CD8-positive, alpha-beta memory T cell (primary cell): ENCODE data around the gene TSPAN15. TPM values are rescaled to one million over a fixed set of nuclear protein-coding genes. Genes with fewer than 3 reads are reported as not detected.

ENCODE experiments used
- CTCF ChIA-PET: fragments of 350-600 bp; sonication (Branson Sonifier 250); formaldehyde crosslinking; loops from one replicate; lab custom pipeline; 2021; ENCODE audit warnings: antibody characterized with exemption; lab: Charles Lee
- POLR2A ChIA-PET: fragments of 350-600 bp; sonication (Branson Sonifier 250); formaldehyde crosslinking; loops from one replicate; lab custom pipeline; 2021; ENCODE audit warnings: antibody characterized with exemption; lab: Charles Lee
- DNase-seq, 5 donors: peaks; one replicate each; pipeline versions ENCODE4 v3.0.0 to v3.0.0-alpha.2; 2020 to 2022; ENCODE audit warnings: mixed read lengths in 1 of 5
- H3K27ac ChIP-seq: one replicate; pipeline ENCODE4 v1.7.0; 2013; ENCODE audit warnings: low read depth, mild to moderate bottlenecking, low read length, moderate library complexity
- H3K27me3 ChIP-seq: 2 replicates; pipeline ENCODE4 v1.7.0; 2013; ENCODE audit warnings: low read length, mild to moderate bottlenecking; ENCODE audit not compliant: insufficient read depth, poor library complexity, severe bottlenecking
- H3K36me3 ChIP-seq: 2 replicates; pipeline ENCODE4 v1.7.0; 2013; ENCODE audit warnings: mild to moderate bottlenecking, low read length, moderate library complexity; ENCODE audit not compliant: insufficient read depth
- H3K4me1 ChIP-seq: 2 replicates; pipeline ENCODE4 v1.7.0; 2013; ENCODE audit warnings: mild to moderate bottlenecking, low read length, moderate library complexity; ENCODE audit not compliant: insufficient read depth
- H3K4me3 ChIP-seq: 2 replicates; pipeline ENCODE4 v1.7.0; 2013; ENCODE audit warnings: mild to moderate bottlenecking, low read length
- H3K9me3 ChIP-seq: 2 replicates; pipeline ENCODE4 v1.7.0; 2013; ENCODE audit warnings: mild to moderate bottlenecking, low read length
- H3K27ac Mint-ChIP-seq, 8 donors: one replicate each; pipeline ENCODE4 v1.8.0; 2020 to 2021; ENCODE audit warnings: mixed read lengths in 8 of 8, mild to moderate bottlenecking in 6 of 8, inconsistent platforms in 3 of 8, moderate library complexity in 3 of 8
- H3K27me3 Mint-ChIP-seq, 2 donors: one replicate each; pipeline ENCODE4 v1.8.0; 2020 to 2021; ENCODE audit warnings: mixed read lengths in 2 of 2, mild to moderate bottlenecking in 1 of 2, moderate library complexity in 1 of 2
- H3K36me3 Mint-ChIP-seq, 3 donors: one replicate each; pipeline ENCODE4 v1.8.0; 2020 to 2021; ENCODE audit warnings: mixed read lengths in 3 of 3, inconsistent platforms in 1 of 3, mild to moderate bottlenecking in 1 of 3
- H3K4me1 Mint-ChIP-seq, 3 donors: one replicate each; pipeline ENCODE4 v1.8.0; 2020 to 2021; ENCODE audit warnings: mixed read lengths in 3 of 3, inconsistent platforms in 1 of 3, mild to moderate bottlenecking in 1 of 3
- H3K4me3 Mint-ChIP-seq, 7 donors: one replicate each; pipeline ENCODE4 v1.8.0; 2020 to 2021; ENCODE audit warnings: mixed read lengths in 7 of 7, mild to moderate bottlenecking in 6 of 7, moderate library complexity in 4 of 7, inconsistent platforms in 2 of 7
- H3K9me3 Mint-ChIP-seq, 5 donors: one replicate each; pipeline ENCODE4 v1.8.0; 2020 to 2022; ENCODE audit warnings: mixed read lengths in 5 of 5, mild to moderate bottlenecking in 3 of 5, moderate library complexity in 2 of 5, inconsistent platforms in 1 of 5
- polyA plus RNA-seq: library from polyadenylated mRNA; unstranded; fragments of 300-500 nt; fragmentation: Illumina TruSeq; gene quantifications from one replicate; pipeline ENCODE4 v1.2.3, GENCODE V29; 2021
- total RNA-seq, 2 experiments: library from RNA; stranded (reverse); gene quantifications; one replicate each; pipeline ENCODE4 v1.2.3, GENCODE V29; 2021

Gene TSPAN15
- total and polyA plus RNA-seq, 3 experiments from 2014 or later = 1.4 to 20.2 (median 2.4) TPM

DNA sequence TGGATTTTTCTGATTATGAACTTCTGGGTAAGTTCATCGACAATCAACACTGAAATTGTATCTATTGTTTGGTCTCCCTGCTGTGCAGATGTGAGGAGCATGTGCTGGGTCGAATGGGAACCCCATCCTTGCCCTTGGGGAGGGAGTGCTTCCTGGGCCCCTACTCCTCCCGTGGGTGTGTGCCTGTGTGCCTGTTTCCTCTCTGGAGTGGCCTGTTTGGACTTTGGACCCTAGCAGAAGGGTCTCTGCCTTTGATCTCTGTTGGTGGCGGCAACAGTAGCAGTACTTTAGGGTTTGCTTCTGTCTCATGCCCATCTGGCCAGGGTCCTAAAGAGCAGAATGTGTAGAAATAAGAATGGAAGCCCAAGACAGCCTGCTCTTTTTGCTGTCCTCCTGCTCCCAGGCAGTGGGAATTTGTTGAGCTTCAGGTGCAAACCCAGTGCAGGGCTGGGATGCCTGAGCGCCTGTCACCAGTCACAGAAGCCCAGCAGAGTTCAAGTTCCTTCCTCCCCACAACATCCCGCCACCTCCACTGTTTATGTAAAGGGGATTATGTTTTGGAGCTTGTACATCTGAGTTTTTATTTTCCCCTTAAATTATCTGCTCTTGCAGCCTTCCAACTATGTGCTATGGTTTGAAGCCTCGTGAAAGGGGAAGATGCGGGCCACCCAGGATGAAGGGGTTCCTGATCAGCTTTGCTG lies 33.1 kb upstream of the TSPAN15 start:
- no peak for DNase-seq
- Histone ChIP-seq H3K36me3 (no peaks in the 10 kb centered on the region), H3K27ac (no peak overlapping the region), H3K27me3 (no peaks in the 10 kb centered on the region), H3K4me3 (no peak overlapping the region), H3K4me1 (peaks cover 5% of the 10 kb centered on the region), H3K9me3 (no peaks in the 10 kb centered on the region)
- H3K36me3 Mint-ChIP-seq = no peaks in the 10 kb centered on the region
- ChIA-PET CTCF (interaction anchor here (3.6 kb wide), 1 partner anchor 11 kb away, joined by 13 read pairs; no protein-coding TSS in a partner anchor), POLR2A (no interaction called here)
- H3K4me3 Mint-ChIP-seq = no peak overlapping the region
- H3K4me1 Mint-ChIP-seq = peaks cover 0 to 6% (median 4%) of the 10 kb centered on the region in 3 donors
- H3K9me3 Mint-ChIP-seq = peaks cover 0 to 2% (median 0%) of the 10 kb centered on the region in 5 donors
- peaks cover 0 to 7% of the 10 kb centered on the region in 2 donors for H3K27me3 Mint-ChIP-seq
- no peak overlapping the region for H3K27ac Mint-ChIP-seq

DNA sequence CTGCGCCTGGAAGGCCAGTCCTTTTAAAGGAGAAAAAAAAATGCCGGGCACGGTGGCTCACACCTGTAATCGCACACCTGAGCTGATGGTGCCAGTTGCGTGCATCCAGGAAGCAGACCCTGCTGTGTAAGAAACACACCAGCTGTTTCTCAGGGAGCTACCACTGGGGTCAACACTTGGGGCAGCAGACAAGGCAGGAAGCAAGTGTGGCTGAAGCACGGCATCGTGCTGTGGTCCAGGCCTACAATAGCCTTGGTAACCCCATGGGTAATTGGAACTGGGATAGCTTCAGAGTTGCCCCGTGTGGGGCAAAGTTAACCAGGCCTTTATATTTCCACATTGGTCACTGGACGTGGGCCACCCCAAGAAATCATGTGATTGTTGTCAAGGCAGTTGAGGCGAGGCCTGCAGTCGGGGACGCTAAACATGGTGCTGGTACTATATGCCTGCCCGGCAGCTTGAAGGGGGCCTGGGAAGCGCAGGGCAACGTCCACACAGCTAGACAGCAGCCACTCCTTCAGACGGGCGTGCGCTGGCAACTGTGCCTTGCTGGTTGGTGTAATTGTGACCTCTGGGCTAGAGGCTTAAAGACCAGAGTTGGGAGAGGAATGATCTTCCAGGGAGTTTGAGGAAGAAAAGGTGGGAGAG lies 32.0 kb upstream of the TSPAN15 start:
- Histone ChIP-seq H3K27ac (no peak overlapping the region), H3K36me3 (no peaks in the 10 kb centered on the region), H3K4me3 (no peak overlapping the region), H3K4me1 (peaks cover 13% of the 10 kb centered on the region), H3K27me3 (no peaks in the 10 kb centered on the region), H3K9me3 (no peaks in the 10 kb centered on the region)
- POLR2A ChIA-PET = interaction anchor here (0.5 kb wide), 1 partner anchor 25 kb away, joined by 3 read pairs; no protein-coding TSS in a partner anchor
- Mint-ChIP-seq H3K4me1 (peaks cover 7 to 15% (median 10%) of the 10 kb centered on the region in 3 donors), H3K9me3 (peaks cover 0 to 2% (median 0%) of the 10 kb centered on the region in 5 donors), H3K4me3 (no peak overlapping the region), H3K27ac (peak overlapping the region in 1 of 8 donors; percentile 28), H3K27me3 (peaks cover 0 to 7% of the 10 kb centered on the region in 2 donors), H3K36me3 (no peaks in the 10 kb centered on the region)
- DNase-seq = no peak
- CTCF ChIA-PET = interaction anchor here (1.8 to 3.6 kb wide), 2 partner anchors 8 to 12 kb away, joined by 7 to 13 read pairs; no protein-coding TSS in a partner anchor

DNA sequence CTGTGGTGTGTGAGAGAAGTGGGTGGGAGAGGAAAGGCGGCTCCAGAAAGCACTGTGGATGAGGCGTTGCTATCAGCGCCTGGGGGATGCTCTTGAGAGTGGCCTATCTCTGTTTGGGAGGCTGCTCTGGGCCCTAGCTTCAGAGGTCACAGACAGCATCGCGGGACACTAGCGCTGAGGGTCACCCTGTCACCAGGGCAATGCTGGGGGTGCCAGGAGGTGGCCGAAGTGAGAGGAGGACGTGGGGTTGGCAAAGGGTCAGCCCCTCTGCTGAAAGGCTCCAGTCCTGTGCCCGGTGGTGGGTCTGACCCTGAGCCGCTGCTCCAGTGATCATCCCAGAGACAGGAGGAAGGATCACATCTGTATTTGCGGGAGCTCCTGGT lies 31.5 kb upstream of the TSPAN15 start:
- Histone ChIP-seq H3K4me3 (no peak overlapping the region), H3K27me3 (no peaks in the 10 kb centered on the region), H3K4me1 (peaks cover 19% of the 10 kb centered on the region), H3K36me3 (no peaks in the 10 kb centered on the region), H3K9me3 (no peaks in the 10 kb centered on the region), H3K27ac (no peak overlapping the region)
- H3K9me3 Mint-ChIP-seq = peaks cover 0 to 2% (median 0%) of the 10 kb centered on the region in 5 donors
- ChIA-PET POLR2A (interaction anchor here (0.5 kb wide), 1 partner anchor 25 kb away, joined by 3 read pairs; no protein-coding TSS in a partner anchor), CTCF (interaction anchor here (1.8 to 3.6 kb wide), 2 partner anchors 9 to 12 kb away, joined by 7 to 13 read pairs; no protein-coding TSS in a partner anchor)
- H3K36me3 Mint-ChIP-seq = no peaks in the 10 kb centered on the region
- peaks cover 12 to 19% (median 12%) of the 10 kb centered on the region in 3 donors for H3K4me1 Mint-ChIP-seq
- DNase-seq = no peak
- no peak overlapping the region for H3K4me3 Mint-ChIP-seq
- peak overlapping the region in 1 of 8 donors; percentile 28 for H3K27ac Mint-ChIP-seq
- peaks cover 0 to 7% of the 10 kb centered on the region in 2 donors for H3K27me3 Mint-ChIP-seq

DNA sequence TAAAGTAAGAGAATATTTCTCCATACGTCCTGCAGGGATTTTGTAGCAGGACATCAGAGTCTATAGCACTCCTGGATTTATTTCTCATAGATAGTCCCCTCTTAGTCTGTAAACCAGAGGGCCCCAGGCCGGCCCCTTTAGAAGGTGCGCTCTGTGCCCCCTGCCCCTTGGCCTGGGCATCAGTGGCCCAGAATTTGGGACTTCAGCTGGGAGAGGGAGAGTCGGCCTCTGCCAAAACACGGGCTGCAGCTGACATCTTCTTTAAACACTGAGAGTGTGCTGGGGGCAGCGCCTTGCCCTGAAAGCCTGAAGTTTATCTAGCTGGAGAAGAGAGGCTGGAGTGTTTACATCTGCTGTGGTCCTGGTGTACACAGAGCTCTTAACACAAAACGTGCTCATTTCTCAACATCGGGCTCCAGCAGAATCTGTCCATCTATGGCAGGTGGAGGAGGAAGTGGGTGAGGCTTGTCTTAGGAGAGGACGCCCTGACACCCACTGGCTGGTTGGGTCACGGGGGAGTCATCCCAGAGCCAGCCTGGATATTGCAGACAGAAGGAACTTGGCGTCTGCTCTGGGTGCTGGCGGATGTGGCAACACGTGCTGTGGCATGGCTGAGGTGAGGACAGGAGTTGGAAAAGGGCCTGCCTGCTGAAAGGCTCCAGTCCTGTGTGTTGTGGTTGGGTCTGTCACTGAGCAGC lies 29.5 kb upstream of the TSPAN15 start:
- H3K4me1 Mint-ChIP-seq = peaks cover 32 to 39% (median 33%) of the 10 kb centered on the region in 3 donors
- H3K36me3 ChIP-seq = no peaks in the 10 kb centered on the region
- H3K27me3 ChIP-seq = no peaks in the 10 kb centered on the region
- H3K9me3 Mint-ChIP-seq = peaks cover 0 to 2% (median 0%) of the 10 kb centered on the region in 5 donors
- H3K9me3 ChIP-seq = no peaks in the 10 kb centered on the region
- no peaks in the 10 kb centered on the region for H3K36me3 Mint-ChIP-seq
- H3K27ac ChIP-seq = no peak overlapping the region
- H3K4me1 ChIP-seq = peaks cover 39% of the 10 kb centered on the region
- DNase-seq = no peak
- H3K4me3 ChIP-seq = no peak overlapping the region
- H3K4me3 Mint-ChIP-seq = no peak overlapping the region
- ChIA-PET POLR2A (no interaction called here), CTCF (interaction anchor here (1.0 to 1.5 kb wide), 2 partner anchors 86 to 93 kb away, joined by 3 to 4 read pairs; no protein-coding TSS in a partner anchor)
- peak overlapping the region in 2 of 8 donors; percentile 9 to 67 for H3K27ac Mint-ChIP-seq
- peaks cover 0 to 5% of the 10 kb centered on the region in 2 donors for H3K27me3 Mint-ChIP-seq

DNA sequence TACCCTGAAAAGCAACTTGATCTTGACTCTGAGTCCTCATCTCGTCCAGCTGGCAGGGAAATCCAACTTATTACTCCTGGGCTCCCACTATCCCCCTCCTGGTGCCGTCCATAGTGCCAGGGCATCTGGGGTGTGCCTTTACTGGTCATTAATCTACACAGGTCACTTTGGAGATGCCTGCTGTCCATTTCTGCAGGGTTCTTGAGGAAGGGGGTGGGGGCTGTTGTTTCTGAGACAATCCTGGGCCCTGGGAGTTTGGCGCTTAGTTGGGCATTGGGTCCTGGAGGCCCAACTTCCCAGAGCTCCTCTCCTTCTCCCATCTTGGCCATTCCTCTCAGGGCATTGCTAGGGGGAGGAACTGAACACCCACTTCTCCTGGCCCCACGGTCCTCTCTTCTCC lies 28.6 kb upstream of the TSPAN15 start:
- Mint-ChIP-seq H3K36me3 (no peaks in the 10 kb centered on the region), H3K4me3 (no peak overlapping the region), H3K27me3 (peaks cover 0 to 5% of the 10 kb centered on the region in 2 donors), H3K9me3 (peaks cover 0 to 2% (median 0%) of the 10 kb centered on the region in 5 donors), H3K27ac (no peak overlapping the region), H3K4me1 (peaks cover 39 to 46% (median 41%) of the 10 kb centered on the region in 3 donors)
- H3K4me1 ChIP-seq = peaks cover 40% of the 10 kb centered on the region
- H3K27ac ChIP-seq = no peak overlapping the region
- H3K9me3 ChIP-seq = no peaks in the 10 kb centered on the region
- H3K36me3 ChIP-seq = no peaks in the 10 kb centered on the region
- H3K4me3 ChIP-seq = no peak overlapping the region
- ChIA-PET CTCF (interaction anchor here (1.5 kb wide), 1 partner anchor 85 kb away, joined by 4 read pairs; no protein-coding TSS in a partner anchor), POLR2A (no interaction called here)
- no peaks in the 10 kb centered on the region for H3K27me3 ChIP-seq
- no peak for DNase-seq

DNA sequence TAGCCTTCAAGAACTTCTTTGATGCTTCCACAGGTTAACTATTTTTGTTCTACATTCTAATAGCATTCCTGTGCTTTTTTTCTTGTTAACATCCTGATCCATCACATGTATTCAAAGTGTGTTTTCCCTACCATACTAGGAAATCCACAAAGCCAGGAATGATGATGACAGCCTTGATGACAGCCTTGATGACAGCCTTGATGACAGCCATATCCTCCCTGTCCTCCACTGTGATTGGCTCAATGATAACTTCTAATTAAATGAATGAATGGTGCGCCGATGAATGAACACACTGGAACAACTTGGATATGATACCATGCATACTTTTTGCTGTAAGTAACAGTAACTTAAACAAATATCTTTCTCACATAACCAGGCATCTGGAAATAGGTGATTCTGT lies 26.2 kb upstream of the TSPAN15 start:
- no peak overlapping the region for H3K4me3 Mint-ChIP-seq
- no peaks in the 10 kb centered on the region for H3K9me3 Mint-ChIP-seq
- no peaks in the 10 kb centered on the region for H3K27me3 ChIP-seq
- peak overlapping the region in 6 of 8 donors; percentile 15 to 92 (median 76) for H3K27ac Mint-ChIP-seq
- ChIA-PET POLR2A (no interaction called here), CTCF (interaction anchor here (0.7 to 2.9 kb wide), 3 partner anchors 8 to 82 kb away, joined by 3 to 12 read pairs (median 3); no protein-coding TSS in a partner anchor)
- peaks cover 0 to 5% of the 10 kb centered on the region in 2 donors for H3K27me3 Mint-ChIP-seq
- H3K36me3 Mint-ChIP-seq = no peaks in the 10 kb centered on the region
- peaks cover 40% of the 10 kb centered on the region for H3K4me1 ChIP-seq
- peaks cover 46 to 55% (median 51%) of the 10 kb centered on the region in 3 donors for H3K4me1 Mint-ChIP-seq
- no peak overlapping the region for H3K4me3 ChIP-seq
- H3K27ac ChIP-seq = no peak overlapping the region
- H3K36me3 ChIP-seq = no peaks in the 10 kb centered on the region
- no peaks in the 10 kb centered on the region for H3K9me3 ChIP-seq
- DNase-seq = no peak

DNA sequence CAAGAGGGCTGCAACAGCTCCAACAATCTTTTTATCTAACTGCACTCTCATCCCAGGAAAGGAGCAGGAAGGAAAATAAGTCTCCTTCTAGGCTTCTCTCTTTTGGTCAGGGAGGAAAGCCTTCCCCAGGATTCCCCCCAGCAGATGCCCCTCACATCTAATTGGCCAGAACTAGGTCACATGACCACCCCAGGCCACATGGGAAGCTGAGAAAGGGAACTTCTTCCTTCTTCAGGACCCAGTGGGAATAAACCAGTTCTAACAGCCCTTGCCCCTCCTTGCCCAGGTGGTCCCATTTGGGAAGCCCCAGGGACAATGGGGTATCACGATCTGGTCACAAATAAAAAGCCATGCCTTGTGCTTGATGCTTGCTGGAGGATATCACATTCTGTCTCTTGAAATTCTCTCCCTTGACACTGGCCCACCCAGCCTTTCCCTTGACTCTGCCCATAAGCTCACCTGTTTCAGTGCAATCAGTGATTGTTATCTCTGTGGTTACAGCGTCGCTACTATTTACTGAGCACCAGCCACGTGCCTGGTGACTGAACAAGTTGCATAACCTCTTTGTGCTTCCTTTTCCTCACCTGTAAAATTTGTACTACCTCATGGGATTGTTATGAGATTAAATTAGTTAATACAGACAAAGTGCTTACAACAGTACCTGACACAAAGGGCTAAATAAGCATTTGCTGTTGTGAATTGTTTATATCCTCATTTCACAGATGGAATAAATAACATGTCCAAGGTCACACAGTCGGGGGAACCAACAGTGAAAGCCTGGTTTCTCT lies 25.6 kb upstream of the TSPAN15 start:
- peaks cover 46 to 55% (median 51%) of the 10 kb centered on the region in 3 donors for H3K4me1 Mint-ChIP-seq
- POLR2A ChIA-PET = no interaction called here
- CTCF ChIA-PET = interaction anchor here (0.7 to 2.9 kb wide), 3 partner anchors 8 to 82 kb away, joined by 3 to 12 read pairs (median 3); no protein-coding TSS in a partner anchor
- H3K27me3 Mint-ChIP-seq = peaks cover 0 to 5% of the 10 kb centered on the region in 2 donors
- Histone ChIP-seq H3K4me1 (peaks cover 40% of the 10 kb centered on the region), H3K36me3 (no peaks in the 10 kb centered on the region), H3K4me3 (no peak overlapping the region), H3K9me3 (no peaks in the 10 kb centered on the region), H3K27ac (peak overlapping the region; percentile 17), H3K27me3 (no peaks in the 10 kb centered on the region)
- no peaks in the 10 kb centered on the region for H3K9me3 Mint-ChIP-seq
- peak overlapping the region; percentile 1 to 92 (median 82) for H3K27ac Mint-ChIP-seq
- peak; percentile 7 to 65 (median 56) for DNase-seq
- peak overlapping the region in 6 of 7 donors; percentile 7 to 57 (median 22) for H3K4me3 Mint-ChIP-seq
- no peaks in the 10 kb centered on the region for H3K36me3 Mint-ChIP-seq
